LNCaP clone FGC (cell line): Measurements from ENCODE around the gene FZD2.

Source experiments
- DNase-seq: peaks from one replicate; pipeline ENCODE4 v3.0.0-alpha.2; 2011; ENCODE audit warnings: low read depth
- H3K4me3 ChIP-seq: 2 replicates; pipeline ENCODE4 v1.5.1; 2011; ENCODE audit warnings: mild to moderate bottlenecking, low read depth, low read length, control low read depth
- TF ChIP-seq, protein P1 (sequence below): IDR thresholded peaks from 2 replicates; pipeline ENCODE4 v1.5.1; 2012; ENCODE audit warnings: mild to moderate bottlenecking; ENCODE audit not compliant: control insufficient read depth, insufficient read depth; ENCODE audit errors: extremely low read depth

FZD2 gene

DNA sequence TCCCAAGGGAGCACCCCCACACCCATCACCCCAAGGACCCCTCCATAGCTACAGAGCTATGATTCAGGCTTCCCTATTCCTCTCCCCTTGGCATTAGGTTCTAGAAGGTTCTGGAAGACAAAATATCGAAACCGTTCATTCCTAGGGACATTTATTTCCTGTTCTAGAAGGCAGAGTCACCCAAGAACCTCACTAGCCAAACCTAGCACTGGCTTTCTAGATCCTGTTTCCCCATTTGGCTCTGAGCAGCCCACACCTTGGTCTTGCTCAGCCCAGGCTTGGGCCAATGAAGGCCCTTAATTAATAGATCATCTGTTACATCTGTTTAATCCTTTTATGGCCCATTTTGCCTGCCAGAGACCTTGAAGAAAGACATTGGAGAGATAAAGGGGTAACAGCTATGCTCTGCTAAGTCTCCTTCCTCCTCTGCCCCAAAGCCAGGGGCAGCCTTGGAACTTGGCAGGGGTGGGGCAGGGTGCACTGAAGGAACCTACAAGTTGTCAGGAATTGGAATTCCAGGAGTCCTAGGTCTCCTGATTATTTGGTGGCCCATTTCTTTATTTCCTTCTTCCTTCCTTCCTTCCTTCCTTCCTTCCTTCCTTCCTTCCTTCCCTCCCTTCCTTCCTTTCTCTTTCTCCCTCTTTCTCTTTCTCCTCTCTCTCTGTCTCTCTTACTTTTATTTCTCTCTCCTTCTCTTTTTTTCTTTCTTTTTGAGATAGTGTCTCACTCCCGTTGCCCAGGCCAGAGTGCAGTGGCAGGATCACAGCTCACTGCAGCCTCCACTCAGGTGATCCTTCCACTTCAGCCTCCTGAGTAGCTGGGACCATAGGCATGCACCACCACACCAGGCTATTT is 8.7 kb upstream of the FZD2 start:
- TF ChIP-seq, protein P1, sequence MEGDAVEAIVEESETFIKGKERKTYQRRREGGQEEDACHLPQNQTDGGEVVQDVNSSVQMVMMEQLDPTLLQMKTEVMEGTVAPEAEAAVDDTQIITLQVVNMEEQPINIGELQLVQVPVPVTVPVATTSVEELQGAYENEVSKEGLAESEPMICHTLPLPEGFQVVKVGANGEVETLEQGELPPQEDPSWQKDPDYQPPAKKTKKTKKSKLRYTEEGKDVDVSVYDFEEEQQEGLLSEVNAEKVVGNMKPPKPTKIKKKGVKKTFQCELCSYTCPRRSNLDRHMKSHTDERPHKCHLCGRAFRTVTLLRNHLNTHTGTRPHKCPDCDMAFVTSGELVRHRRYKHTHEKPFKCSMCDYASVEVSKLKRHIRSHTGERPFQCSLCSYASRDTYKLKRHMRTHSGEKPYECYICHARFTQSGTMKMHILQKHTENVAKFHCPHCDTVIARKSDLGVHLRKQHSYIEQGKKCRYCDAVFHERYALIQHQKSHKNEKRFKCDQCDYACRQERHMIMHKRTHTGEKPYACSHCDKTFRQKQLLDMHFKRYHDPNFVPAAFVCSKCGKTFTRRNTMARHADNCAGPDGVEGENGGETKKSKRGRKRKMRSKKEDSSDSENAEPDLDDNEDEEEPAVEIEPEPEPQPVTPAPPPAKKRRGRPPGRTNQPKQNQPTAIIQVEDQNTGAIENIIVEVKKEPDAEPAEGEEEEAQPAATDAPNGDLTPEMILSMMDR: no peak
- H3K4me3 ChIP-seq: no peak overlapping the region
- no peak for DNase-seq

DNA sequence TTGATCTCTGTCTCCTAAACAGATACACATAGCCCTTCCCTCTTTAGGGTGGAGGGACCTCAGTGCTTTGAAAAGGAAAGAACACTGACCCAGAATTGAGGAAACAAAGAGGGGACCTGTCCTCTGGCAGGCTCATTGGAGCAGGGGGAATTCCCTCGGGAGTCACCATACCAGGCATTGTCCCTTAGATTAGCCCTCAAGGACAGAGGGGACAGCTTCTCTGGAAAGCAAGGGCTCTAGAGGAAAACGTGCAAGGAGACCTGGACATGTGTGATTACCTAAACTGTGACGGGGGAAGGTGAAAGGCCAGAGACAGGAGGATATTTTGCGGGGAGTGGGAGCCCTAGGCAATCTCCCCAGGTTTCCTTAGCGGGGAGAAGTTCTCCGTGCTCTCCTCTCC is 7.6 kb upstream of the FZD2 start:
- DNase-seq: no peak
- no peak overlapping the region for H3K4me3 ChIP-seq
- TF ChIP-seq, protein P1: no peak

DNA sequence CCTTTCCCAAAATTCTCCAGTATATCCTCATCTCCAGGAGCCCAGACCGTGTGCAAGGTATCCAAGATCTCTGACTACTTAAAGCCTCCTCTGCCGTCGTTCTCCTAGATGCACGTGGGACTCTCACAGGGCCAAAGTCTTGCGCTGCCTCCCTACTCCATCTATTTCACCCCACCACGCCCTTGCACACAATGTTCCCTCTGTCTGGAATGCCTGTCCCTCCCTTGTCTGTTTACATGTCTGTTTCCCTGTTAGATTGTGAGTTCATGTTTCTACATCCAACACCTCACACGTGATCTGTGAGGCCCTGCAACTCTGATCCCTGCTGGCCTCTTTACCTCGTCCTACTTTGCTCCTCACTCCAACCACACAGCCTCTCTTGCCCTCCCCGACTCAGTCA is 4.9 kb upstream of the FZD2 start:
- no peak for DNase-seq
- TF ChIP-seq, protein P1: no peak

DNA sequence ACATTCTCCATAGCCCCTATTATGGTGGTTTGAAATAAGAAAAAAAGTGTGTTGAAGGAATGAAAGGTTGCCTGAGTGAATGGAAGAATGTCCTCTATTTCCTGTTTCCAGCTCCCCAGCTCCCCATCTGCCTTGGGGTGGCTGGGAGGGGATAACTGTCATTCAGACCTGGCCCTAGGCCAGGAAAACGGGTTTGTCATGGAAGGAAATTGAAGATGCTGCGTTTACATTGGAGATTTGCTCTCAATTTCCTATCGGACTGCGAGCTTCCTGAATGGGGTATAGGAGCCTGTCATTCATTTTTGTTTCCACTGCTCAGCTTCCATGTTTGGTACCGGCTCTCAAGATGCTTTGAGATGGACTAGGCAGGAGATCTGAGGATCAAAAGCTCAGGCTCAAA is 2.2 kb upstream of the FZD2 start:
- TF ChIP-seq, protein P1: no peak
- no peak overlapping the region for H3K4me3 ChIP-seq
- DNase-seq: no peak

More for the DNA sequence above, 4.9 kb upstream of the FZD2 start:
- no peak overlapping the region for H3K4me3 ChIP-seq

DNA sequence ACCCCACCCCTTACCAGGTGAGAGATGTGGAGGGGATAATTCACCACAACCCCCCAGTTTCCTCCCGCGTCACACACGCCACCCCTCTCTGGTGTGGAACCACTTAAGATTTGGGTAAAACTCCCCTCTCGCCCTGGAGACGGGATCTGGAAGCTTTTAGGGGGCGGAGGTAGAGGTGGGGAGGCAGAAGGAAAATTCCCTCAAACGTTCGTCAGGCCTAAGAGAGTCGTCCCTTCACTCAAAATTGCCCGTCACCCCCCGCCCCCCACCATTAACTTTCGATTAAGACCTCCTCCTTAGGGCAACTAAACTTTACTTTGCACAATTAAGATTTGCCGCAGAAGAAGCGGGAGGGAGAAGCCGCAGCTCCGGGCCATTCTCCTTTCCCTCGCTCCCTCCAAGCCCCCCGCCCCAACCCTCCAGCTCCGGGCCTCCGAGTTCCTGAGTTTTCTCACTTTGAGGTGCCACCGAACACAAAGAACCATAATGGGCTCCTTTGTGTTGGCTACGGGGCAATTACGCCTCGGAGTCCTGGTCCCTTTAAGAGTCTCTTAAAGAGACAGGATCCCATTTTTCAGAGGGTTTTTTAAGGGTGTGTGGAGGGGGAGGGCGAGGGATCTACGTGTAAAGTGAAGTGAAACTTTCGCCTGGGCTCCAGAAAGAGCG is 985 bp upstream of the FZD2 start:
- TF ChIP-seq, protein P1: no peak
- DNase-seq: no peak

DNA sequence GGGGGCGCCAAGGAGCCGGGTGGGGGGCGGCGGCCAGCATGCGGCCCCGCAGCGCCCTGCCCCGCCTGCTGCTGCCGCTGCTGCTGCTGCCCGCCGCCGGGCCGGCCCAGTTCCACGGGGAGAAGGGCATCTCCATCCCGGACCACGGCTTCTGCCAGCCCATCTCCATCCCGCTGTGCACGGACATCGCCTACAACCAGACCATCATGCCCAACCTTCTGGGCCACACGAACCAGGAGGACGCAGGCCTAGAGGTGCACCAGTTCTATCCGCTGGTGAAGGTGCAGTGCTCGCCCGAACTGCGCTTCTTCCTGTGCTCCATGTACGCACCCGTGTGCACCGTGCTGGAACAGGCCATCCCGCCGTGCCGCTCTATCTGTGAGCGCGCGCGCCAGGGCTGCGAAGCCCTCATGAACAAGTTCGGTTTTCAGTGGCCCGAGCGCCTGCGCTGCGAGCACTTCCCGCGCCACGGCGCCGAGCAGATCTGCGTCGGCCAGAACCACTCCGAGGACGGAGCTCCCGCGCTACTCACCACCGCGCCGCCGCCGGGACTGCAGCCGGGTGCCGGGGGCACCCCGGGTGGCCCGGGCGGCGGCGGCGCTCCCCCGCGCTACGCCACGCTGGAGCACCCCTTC is 484 bp downstream of the FZD2 start:
- no peak overlapping the region for H3K4me3 ChIP-seq
- TF ChIP-seq, protein P1: no peak
- DNase-seq: no peak

More for the DNA sequence above, 985 bp upstream of the FZD2 start:
- H3K4me3 ChIP-seq: peak overlapping the region; percentile 52
